ENCODE results near the gene DHX38. TPM values are rescaled to one million over a fixed set of nuclear protein-coding genes. Genes with fewer than 3 reads are reported as not detected.
"Not testable (repeated sequence)": the region's sequence is repeated elsewhere in the genome, so short reads cannot be mapped to it uniquely, and the experiment has no call there.

The DHX38 gene
- total RNA-seq, 1 experiment from 2014 or later, result 71.0 TPM

DNA sequence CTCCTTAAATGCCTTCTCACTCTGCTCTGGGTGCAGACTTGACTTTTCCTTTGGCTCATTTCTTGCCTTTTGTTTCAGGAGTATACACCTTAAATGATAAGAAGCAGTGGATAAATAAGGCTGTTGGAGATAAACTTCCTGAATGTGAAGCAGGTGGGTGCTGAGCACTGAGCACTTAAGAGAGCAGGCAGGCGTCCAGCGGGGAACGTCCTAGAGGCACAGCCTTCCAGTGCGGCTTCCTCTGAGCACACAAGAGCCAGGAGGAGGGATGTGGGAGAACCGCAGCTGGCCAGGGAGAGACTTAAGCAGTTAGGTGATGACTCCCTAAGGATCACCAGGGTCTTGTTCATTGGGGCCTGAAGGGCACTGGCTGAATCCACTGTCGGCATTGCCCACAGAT, 18.6 kb upstream of the DHX38 start:
- DNase-seq (ENCODE audit: low read depth, low spot score); intact Hi-C loops (cut with micrococcal nuclease); CTCF ChIA-PET; H3K79me2 ChIP-seq (ENCODE audit: insufficient read depth, low read length); H3K9ac ChIP-seq (ENCODE audit: low read length); H4K20me1 ChIP-seq (ENCODE audit: insufficient read depth); H3K9me2 ChIP-seq (ENCODE audit: insufficient read depth); H2AFZ ChIP-seq (ENCODE audit: low read depth, low read length, poor library complexity, severe bottlenecking); BruUV-seq (replicated peaks); H3K27me3 ChIP-seq (ENCODE audit: insufficient read depth, low read length); H3K36me3 ChIP-seq (ENCODE audit: control insufficient read depth in 1 of 2, insufficient read depth in 2 of 2, low read length in 2 of 2); H3K4me1 ChIP-seq (ENCODE audit: control insufficient read depth in 1 of 2, insufficient read depth in 2 of 2, low read length in 2 of 2); H3K4me2 ChIP-seq (ENCODE audit: low read length); ATAC-seq; RAD21 ChIA-PET (ENCODE audit: low non-redundant PET in 1 of 2, low total read pairs in 2 of 2, uncharacterized antibody in 2 of 2, unreplicated experiment in 2 of 2); H3K27ac ChIP-seq (ENCODE audit: low read depth, low read length); H3K9me3 ChIP-seq (ENCODE audit: control insufficient read depth in 1 of 2, insufficient read depth in 1 of 2, low read depth in 1 of 2, low read length in 2 of 2); POLR2A ChIA-PET; H3K4me3 ChIP-seq (replicated peaks in 1 of 2; ENCODE audit: low read depth in 1 of 2, low read length in 2 of 2): not testable (repeated sequence)

DNA sequence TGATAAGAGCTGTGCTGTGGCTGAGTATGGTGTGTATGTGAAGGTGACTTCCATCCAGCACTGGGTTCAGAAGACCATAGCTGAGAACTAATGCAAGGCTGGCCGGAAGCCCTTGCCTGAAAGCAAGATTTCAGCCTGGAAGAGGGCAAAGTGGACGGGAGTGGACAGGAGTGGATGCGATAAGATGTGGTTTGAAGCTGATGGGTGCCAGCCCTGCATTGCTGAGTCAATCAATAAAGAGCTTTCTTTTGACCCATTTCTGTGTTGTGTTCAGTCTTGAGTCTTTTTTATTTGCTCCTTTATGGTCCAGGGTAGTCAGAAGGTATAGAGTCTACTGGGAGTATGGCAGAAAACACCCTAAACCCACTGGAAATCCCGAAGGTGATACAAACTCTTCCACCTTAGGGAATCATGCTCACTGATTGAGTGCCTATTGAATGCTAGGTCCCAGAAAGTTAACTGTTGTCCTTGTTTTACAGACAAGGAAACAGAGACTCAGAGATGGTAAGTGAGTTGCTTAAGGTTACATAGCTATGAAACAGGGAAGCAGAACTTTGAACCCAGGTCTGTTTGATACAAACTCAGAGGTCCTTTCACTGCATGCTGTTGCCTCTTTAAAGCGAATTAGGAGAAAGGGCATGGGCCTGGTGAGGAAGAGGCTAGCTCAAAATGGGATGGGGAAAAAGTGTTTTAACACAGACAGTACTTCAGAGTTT, 16.5 kb upstream of the DHX38 start:
- RAD21 ChIA-PET (ENCODE audit: low non-redundant PET in 1 of 2, low total read pairs in 2 of 2, uncharacterized antibody in 2 of 2, unreplicated experiment in 2 of 2); H2AFZ ChIP-seq (ENCODE audit: low read depth, low read length, poor library complexity, severe bottlenecking); CTCF ChIA-PET; H3K4me1 ChIP-seq (ENCODE audit: control insufficient read depth in 1 of 2, insufficient read depth in 2 of 2, low read length in 2 of 2); ATAC-seq; intact Hi-C loops (cut with micrococcal nuclease); H3K36me3 ChIP-seq (ENCODE audit: control insufficient read depth in 1 of 2, insufficient read depth in 2 of 2, low read length in 2 of 2); H3K4me2 ChIP-seq (ENCODE audit: low read length); H4K20me1 ChIP-seq (ENCODE audit: insufficient read depth); DNase-seq (ENCODE audit: low read depth, low spot score); H3K9me2 ChIP-seq (ENCODE audit: insufficient read depth); H3K27ac ChIP-seq (ENCODE audit: low read depth, low read length); H3K27me3 ChIP-seq (ENCODE audit: insufficient read depth, low read length); H3K9me3 ChIP-seq (ENCODE audit: control insufficient read depth in 1 of 2, insufficient read depth in 1 of 2, low read depth in 1 of 2, low read length in 2 of 2); H3K9ac ChIP-seq (ENCODE audit: low read length); BruUV-seq (replicated peaks); H3K79me2 ChIP-seq (ENCODE audit: insufficient read depth, low read length); POLR2A ChIA-PET; H3K4me3 ChIP-seq (replicated peaks in 1 of 2; ENCODE audit: low read depth in 1 of 2, low read length in 2 of 2): not testable (repeated sequence)

DNA sequence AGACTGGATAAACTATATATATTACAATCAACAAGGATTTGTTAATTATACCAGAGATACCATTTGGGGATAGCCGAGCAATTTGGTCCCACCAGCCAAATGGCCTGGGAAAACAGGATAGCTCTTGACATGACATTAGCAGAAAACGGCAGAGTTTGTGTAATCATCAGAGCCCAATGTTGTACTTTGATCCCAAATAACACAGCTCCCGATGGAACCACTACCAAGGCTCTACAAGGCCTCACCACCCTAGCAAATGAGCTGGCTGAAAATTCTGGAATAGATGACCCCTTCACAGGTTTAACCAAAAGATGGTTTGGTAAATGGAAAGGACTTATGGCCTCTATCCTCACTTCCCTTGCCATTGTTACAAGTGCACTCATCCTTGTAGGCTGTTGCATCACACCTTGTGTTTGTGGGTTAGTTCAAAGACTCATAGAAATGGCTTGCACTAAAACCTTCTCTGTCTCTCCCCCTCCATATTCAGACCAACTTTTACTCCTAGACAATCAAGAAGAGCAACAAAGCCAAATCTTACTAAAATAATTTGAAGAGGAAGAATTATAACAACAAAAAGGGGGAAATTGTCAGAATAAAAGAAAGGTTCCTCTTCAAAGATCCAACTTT, 9.8 kb upstream of the DHX38 start:
- no peaks in the 10 kb centered on the region for H4K20me1 ChIP-seq (ENCODE audit: insufficient read depth)
- POLR2A ChIA-PET, result no interaction called here
- no peak overlapping the region for H3K27ac ChIP-seq (ENCODE audit: low read depth, low read length)
- no TSS peak for BruUV-seq (replicated peaks)
- no peaks in the 10 kb centered on the region for H3K9me2 ChIP-seq (ENCODE audit: insufficient read depth)
- intact Hi-C loops (cut with micrococcal nuclease), result no loop called here
- RAD21 ChIA-PET (ENCODE audit: low non-redundant PET in 1 of 2, low total read pairs in 2 of 2, uncharacterized antibody in 2 of 2, unreplicated experiment in 2 of 2), result no interaction called here
- CTCF ChIA-PET, result no interaction called here
- no peak overlapping the region for H3K4me3 ChIP-seq (replicated peaks in 1 of 2; ENCODE audit: low read depth in 1 of 2, low read length in 2 of 2)
- no peaks in the 10 kb centered on the region for H3K27me3 ChIP-seq (ENCODE audit: insufficient read depth, low read length)
- TF ChIP-seq EZH2phosphoT487 (IDR thresholded peaks at IDR 0.05; ENCODE audit: borderline replicate concordance), result no peak
- no peak for TF ChIP-seq EGR1 (IDR thresholded peaks at IDR 0.05; ENCODE audit: low read depth)
- TF ChIP-seq SP1 (IDR thresholded peaks at IDR 0.05; ENCODE audit: low read depth), result no peak
- no peak for TF ChIP-seq JUND (IDR thresholded peaks at IDR 0.05)
- TF ChIP-seq SRF (IDR thresholded peaks at IDR 0.05; ENCODE audit: low read depth), result no peak
- TF ChIP-seq ZFX (IDR thresholded peaks at IDR 0.05), result no peak
- TF ChIP-seq, protein P1, sequence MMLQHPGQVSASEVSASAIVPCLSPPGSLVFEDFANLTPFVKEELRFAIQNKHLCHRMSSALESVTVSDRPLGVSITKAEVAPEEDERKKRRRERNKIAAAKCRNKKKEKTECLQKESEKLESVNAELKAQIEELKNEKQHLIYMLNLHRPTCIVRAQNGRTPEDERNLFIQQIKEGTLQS (IDR thresholded peaks at IDR 0.05), result no peak
- TF ChIP-seq, protein P2, sequence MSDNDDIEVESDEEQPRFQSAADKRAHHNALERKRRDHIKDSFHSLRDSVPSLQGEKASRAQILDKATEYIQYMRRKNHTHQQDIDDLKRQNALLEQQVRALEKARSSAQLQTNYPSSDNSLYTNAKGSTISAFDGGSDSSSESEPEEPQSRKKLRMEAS (IDR thresholded peaks at IDR 0.05), result no peak
- no peak for TF ChIP-seq RAD21 (IDR thresholded peaks at IDR 0.05; ENCODE audit: low read depth)
- no peak for TF ChIP-seq YY1 (IDR thresholded peaks at IDR 0.05; ENCODE audit: extremely low read depth, insufficient replicate concordance, low read depth, low read length)
- no peak for ATAC-seq
- H3K79me2 ChIP-seq (ENCODE audit: insufficient read depth, low read length), result no peaks in the 10 kb centered on the region
- no peak for DNase-seq (ENCODE audit: low read depth, low spot score)
- H3K9me3 ChIP-seq (ENCODE audit: control insufficient read depth in 1 of 2, insufficient read depth in 1 of 2, low read depth in 1 of 2, low read length in 2 of 2), result peaks cover 11 to 13% of the 10 kb centered on the region in 2 experiments; a peak in 2 of 4 replicates
- H3K36me3 ChIP-seq (ENCODE audit: control insufficient read depth in 1 of 2, insufficient read depth in 2 of 2, low read length in 2 of 2), result peaks cover 17 to 20% of the 10 kb centered on the region in 2 experiments; a peak in 3 of 4 replicates
- peaks cover 9 to 18% of the 10 kb centered on the region in 2 experiments; a peak in 3 of 4 replicates for H3K4me1 ChIP-seq (ENCODE audit: control insufficient read depth in 1 of 2, insufficient read depth in 2 of 2, low read length in 2 of 2)
- H2AFZ ChIP-seq (ENCODE audit: low read depth, low read length, poor library complexity, severe bottlenecking), result no peak overlapping the region
- H3K9ac ChIP-seq (ENCODE audit: low read length), result no peak overlapping the region
- no peak overlapping the region for H3K4me2 ChIP-seq (ENCODE audit: low read length)

Data from HCT116 (cell line).